ENCODE data around the gene FHIT. TPM values are rescaled to one million over a fixed set of nuclear protein-coding genes. Genes with fewer than 3 reads are reported as not detected.

The FHIT gene
- total and polyA plus RNA-seq, 10 of the 15 experiments (the other 5 are each of a cell fraction or from before 2014, with no cell fraction given) = 4.2 to 14.9 (median 9.4) TPM

DNA sequence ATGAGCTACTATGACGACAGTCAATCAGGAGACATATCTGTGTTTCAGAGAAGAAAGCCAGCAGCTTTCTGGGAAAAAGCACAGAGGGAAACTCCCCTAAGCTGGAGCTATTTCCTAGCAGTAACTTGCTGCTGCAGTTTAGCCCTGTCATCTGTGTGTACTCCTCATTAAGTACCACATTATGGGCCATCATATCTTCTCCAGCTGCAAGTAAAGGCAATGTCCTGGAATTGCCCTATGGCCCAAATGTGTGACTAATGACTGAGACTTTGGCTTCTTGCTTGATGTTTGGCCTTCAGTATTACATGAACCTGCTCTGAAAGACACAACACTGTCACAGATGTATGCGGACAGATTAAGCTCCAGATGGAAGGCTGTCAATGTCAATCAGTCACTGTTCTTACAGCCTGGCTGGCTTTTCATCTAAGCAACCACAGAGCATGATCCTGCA is 190.8 kb downstream of the FHIT start (continued):
- TF ChIP-seq, protein P1, sequence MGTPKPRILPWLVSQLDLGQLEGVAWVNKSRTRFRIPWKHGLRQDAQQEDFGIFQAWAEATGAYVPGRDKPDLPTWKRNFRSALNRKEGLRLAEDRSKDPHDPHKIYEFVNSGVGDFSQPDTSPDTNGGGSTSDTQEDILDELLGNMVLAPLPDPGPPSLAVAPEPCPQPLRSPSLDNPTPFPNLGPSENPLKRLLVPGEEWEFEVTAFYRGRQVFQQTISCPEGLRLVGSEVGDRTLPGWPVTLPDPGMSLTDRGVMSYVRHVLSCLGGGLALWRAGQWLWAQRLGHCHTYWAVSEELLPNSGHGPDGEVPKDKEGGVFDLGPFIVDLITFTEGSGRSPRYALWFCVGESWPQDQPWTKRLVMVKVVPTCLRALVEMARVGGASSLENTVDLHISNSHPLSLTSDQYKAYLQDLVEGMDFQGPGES (IDR thresholded peaks at IDR 0.05) = no peak
- TF ChIP-seq ZNF274 (IDR thresholded peaks at IDR 0.05; ENCODE audit: insufficient read depth, insufficient read length) (no peak), CHD1 (IDR thresholded peaks at IDR 0.05; ENCODE audit: low read depth, low read length) (no peak), YY1 (IDR thresholded peaks at IDR 0.05; ENCODE audit: low read depth, low read length) (no peak), GATAD2B (conservative IDR thresholded peaks at IDR 0.05; ENCODE audit: low read depth) (no peak), MEF2A (IDR thresholded peaks at IDR 0.05; ENCODE audit: insufficient read depth, low read depth, low read length) (no peak)
- TF ChIP-seq, protein P2, sequence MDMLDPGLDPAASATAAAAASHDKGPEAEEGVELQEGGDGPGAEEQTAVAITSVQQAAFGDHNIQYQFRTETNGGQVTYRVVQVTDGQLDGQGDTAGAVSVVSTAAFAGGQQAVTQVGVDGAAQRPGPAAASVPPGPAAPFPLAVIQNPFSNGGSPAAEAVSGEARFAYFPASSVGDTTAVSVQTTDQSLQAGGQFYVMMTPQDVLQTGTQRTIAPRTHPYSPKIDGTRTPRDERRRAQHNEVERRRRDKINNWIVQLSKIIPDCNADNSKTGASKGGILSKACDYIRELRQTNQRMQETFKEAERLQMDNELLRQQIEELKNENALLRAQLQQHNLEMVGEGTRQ (IDR thresholded peaks at IDR 0.05; ENCODE audit: borderline replicate concordance, low read depth, low read length) = no peak
- TF ChIP-seq, protein P3, sequence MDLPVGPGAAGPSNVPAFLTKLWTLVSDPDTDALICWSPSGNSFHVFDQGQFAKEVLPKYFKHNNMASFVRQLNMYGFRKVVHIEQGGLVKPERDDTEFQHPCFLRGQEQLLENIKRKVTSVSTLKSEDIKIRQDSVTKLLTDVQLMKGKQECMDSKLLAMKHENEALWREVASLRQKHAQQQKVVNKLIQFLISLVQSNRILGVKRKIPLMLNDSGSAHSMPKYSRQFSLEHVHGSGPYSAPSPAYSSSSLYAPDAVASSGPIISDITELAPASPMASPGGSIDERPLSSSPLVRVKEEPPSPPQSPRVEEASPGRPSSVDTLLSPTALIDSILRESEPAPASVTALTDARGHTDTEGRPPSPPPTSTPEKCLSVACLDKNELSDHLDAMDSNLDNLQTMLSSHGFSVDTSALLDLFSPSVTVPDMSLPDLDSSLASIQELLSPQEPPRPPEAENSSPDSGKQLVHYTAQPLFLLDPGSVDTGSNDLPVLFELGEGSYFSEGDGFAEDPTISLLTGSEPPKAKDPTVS (IDR thresholded peaks at IDR 0.05; ENCODE audit: low read depth, low read length) = no peak

DNA sequence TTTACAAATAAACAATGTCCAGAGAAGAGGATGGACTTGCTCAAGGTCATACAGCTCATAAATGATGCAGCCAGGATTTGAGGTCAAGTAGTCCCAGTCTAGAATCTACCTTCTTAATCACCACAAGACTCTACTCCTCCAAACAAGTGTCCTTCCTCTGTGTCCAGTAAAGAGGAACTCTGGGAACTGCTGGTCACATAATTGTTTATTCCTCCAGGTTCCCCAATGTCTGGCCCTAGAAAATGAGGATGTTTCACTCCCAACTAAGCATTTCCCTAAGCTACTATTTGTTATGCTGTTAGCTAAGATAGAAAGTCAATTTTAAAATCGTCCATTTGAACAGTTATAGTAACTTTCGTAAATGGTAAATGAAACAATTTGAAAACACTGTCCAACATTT is 192.4 kb downstream of the FHIT start:
- no peak overlapping the region for H3K9ac ChIP-seq (ENCODE audit: control insufficient read depth, insufficient read depth, low read length)
- no peaks in the 10 kb centered on the region for H3K9me3 ChIP-seq (replicated peaks; ENCODE audit: control insufficient read depth, insufficient read depth, low read length)
- no peaks in the 10 kb centered on the region for H3K4me1 ChIP-seq (ENCODE audit: control insufficient read depth, insufficient read depth, low read length)
- no peak overlapping the region for H3K4me2 ChIP-seq (ENCODE audit: control insufficient read depth, insufficient read depth)
- no TSS peak for BruUV-seq (replicated peaks)
- no peaks in the 10 kb centered on the region for H3K36me3 ChIP-seq (ENCODE audit: control insufficient read depth in 2 of 2, insufficient read depth in 2 of 2, low read length in 1 of 2)
- no peaks in the 10 kb centered on the region for H4K20me1 ChIP-seq (ENCODE audit: control insufficient read depth, insufficient read depth)
- no peak overlapping the region for H2AFZ ChIP-seq (ENCODE audit: control insufficient read depth, low read depth, low read length)
- H3K79me2 ChIP-seq (ENCODE audit: control insufficient read depth, insufficient read depth, low read length) = no peaks in the 10 kb centered on the region
- SMC1A ChIA-PET (ENCODE audit: uncharacterized antibody, unreplicated experiment) = interaction anchor here (0.6 kb wide), 1 partner anchor 305 kb away, joined by 3 read pairs; no protein-coding TSS in a partner anchor
- CTCF ChIA-PET = no interaction called here
- FAIRE-seq (no peak), DNase-seq (ENCODE audit: low read depth, low spot score) (no peak), ATAC-seq (no peak)
- POLR2A ChIA-PET = interaction anchor here (0.7 kb wide), 1 partner anchor 12 kb away, joined by 4 read pairs; no protein-coding TSS in a partner anchor
- H3K27me3 ChIP-seq (replicated peaks in 1 of 2; ENCODE audit: control insufficient read depth in 2 of 2, insufficient read depth in 2 of 2, low read length in 1 of 2) = no peaks in the 10 kb centered on the region
- in situ Hi-C loops (cut with MboI) = no loop called here
- intact Hi-C loops (cut with micrococcal nuclease; ENCODE audit: unreplicated experiment) = no loop called here
- no peak overlapping the region for H3K4me3 ChIP-seq
- RAD21 ChIA-PET (ENCODE audit: unreplicated experiment) = no interaction called here
- no peak overlapping the region for H3K27ac ChIP-seq (ENCODE audit: control insufficient read depth, insufficient read depth)
- WGBS (ENCODE audit: insufficient coverage, insufficient replicate concordance, low lambda C conversion rate, missing lambda C conversion rate) = 77% methylated on average over 2 of the region's 2 CpGs
- TF ChIP-seq, protein P4, sequence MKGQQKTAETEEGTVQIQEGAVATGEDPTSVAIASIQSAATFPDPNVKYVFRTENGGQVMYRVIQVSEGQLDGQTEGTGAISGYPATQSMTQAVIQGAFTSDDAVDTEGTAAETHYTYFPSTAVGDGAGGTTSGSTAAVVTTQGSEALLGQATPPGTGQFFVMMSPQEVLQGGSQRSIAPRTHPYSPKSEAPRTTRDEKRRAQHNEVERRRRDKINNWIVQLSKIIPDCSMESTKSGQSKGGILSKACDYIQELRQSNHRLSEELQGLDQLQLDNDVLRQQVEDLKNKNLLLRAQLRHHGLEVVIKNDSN (IDR thresholded peaks at IDR 0.05; ENCODE audit: borderline replicate concordance, extremely low read length, insufficient read depth, low read depth, low read length) = no peak
- no peak for TF ChIP-seq DPF2 (IDR thresholded peaks at IDR 0.05)
- TF ChIP-seq YBX1 (IDR thresholded peaks at IDR 0.05) = no peak
- no peak for TF ChIP-seq STAT1 (conservative IDR thresholded peaks at IDR 0.05)
- TF ChIP-seq, protein P5, sequence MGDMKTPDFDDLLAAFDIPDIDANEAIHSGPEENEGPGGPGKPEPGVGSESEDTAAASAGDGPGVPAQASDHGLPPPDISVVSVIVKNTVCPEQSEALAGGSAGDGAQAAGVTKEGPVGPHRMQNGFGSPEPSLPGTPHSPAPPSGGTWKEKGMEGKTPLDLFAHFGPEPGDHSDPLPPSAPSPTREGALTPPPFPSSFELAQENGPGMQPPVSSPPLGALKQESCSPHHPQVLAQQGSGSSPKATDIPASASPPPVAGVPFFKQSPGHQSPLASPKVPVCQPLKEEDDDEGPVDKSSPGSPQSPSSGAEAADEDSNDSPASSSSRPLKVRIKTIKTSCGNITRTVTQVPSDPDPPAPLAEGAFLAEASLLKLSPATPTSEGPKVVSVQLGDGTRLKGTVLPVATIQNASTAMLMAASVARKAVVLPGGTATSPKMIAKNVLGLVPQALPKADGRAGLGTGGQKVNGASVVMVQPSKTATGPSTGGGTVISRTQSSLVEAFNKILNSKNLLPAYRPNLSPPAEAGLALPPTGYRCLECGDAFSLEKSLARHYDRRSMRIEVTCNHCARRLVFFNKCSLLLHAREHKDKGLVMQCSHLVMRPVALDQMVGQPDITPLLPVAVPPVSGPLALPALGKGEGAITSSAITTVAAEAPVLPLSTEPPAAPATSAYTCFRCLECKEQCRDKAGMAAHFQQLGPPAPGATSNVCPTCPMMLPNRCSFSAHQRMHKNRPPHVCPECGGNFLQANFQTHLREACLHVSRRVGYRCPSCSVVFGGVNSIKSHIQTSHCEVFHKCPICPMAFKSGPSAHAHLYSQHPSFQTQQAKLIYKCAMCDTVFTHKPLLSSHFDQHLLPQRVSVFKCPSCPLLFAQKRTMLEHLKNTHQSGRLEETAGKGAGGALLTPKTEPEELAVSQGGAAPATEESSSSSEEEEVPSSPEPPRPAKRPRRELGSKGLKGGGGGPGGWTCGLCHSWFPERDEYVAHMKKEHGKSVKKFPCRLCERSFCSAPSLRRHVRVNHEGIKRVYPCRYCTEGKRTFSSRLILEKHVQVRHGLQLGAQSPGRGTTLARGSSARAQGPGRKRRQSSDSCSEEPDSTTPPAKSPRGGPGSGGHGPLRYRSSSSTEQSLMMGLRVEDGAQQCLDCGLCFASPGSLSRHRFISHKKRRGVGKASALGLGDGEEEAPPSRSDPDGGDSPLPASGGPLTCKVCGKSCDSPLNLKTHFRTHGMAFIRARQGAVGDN (IDR thresholded peaks at IDR 0.05) = no peak
- no peak for TF ChIP-seq NRF1 (conservative IDR thresholded peaks at IDR 0.05; ENCODE audit: low read depth, low read length)
